Keratinocyte (primary cell): ENCODE results near the gene TBX6. TPM values are rescaled to one million over a fixed set of nuclear protein-coding genes. Genes with fewer than 3 reads are reported as not detected.
"Not testable (repeated sequence)": the region's sequence is repeated elsewhere in the genome, so short reads cannot be mapped to it uniquely, and the experiment has no call there.

Experiments used
- DNase-seq: peaks from one replicate; pipeline ENCODE4 v3.0.0-alpha.2; 2011; ENCODE audit warnings: low read depth, missing footprints, low spot score
- FAIRE-seq: peaks from 2 replicates; lab custom pipeline; 2011; peaks lifted over from hg19 to GRCh38; lab: Jason Lieb, UNC
- H2AFZ ChIP-seq: 2 replicates; pipeline ENCODE4 v1.6.0; 2012; ENCODE audit warnings: low read length, control low read depth, inconsistent platforms; ENCODE audit not compliant: control insufficient read depth
- H3K27ac ChIP-seq: 2 replicates; pipeline ENCODE4 v1.5.1; 2011; ENCODE audit warnings: low read length; ENCODE audit not compliant: control insufficient read depth, insufficient read depth
- H3K27me3 ChIP-seq: 3 replicates; pipeline ENCODE4 v1.6.0; 2011; ENCODE audit warnings: low read length; ENCODE audit not compliant: control insufficient read depth, insufficient read depth; ENCODE audit errors: extremely low read depth
- H3K36me3 ChIP-seq, 2 experiments: 2 replicates in 1 of 2; 3 replicates in 1 of 2; pipeline ENCODE4 v1.5.1; 2011; ENCODE audit warnings: low read length in 2 of 2, mild to moderate bottlenecking in 1 of 2; ENCODE audit not compliant: control insufficient read depth in 2 of 2, insufficient read depth in 2 of 2; ENCODE audit errors: extremely low read depth in 1 of 2
- H3K4me1 ChIP-seq: 3 replicates; pipeline ENCODE4 v1.5.1; 2011; ENCODE audit warnings: low read length; ENCODE audit not compliant: control insufficient read depth, insufficient read depth; ENCODE audit errors: extremely low read depth
- H3K4me2 ChIP-seq: 3 replicates; pipeline ENCODE4 v1.6.0; 2011; ENCODE audit warnings: low read depth, low read length; ENCODE audit not compliant: control insufficient read depth, insufficient read depth; ENCODE audit errors: extremely low read depth
- H3K4me3 ChIP-seq, 3 experiments: fragments of 200-600 bp in 1 of 3; sonication (generic) in 1 of 3; 2 replicates in 2 of 3; 3 replicates in 1 of 3; pipeline ENCODE4 v1.5.1; 2011 to 2016; ENCODE audit warnings: low read length in 3 of 3, mild to moderate bottlenecking in 3 of 3, control low read depth in 2 of 3, inconsistent platforms in 1 of 3, low read depth in 1 of 3, mixed read lengths in 1 of 3, mixed run types in 1 of 3, moderate library complexity in 1 of 3; ENCODE audit not compliant: control insufficient read depth in 2 of 3, insufficient read depth in 2 of 3; ENCODE audit errors: extremely low read depth in 1 of 3
- H3K79me2 ChIP-seq: 2 replicates; pipeline ENCODE4 v1.6.0; 2012; ENCODE audit warnings: low read length; ENCODE audit not compliant: control insufficient read depth, insufficient read depth
- H3K9ac ChIP-seq: 3 replicates; pipeline ENCODE4 v1.6.0; 2011; ENCODE audit warnings: low read length; ENCODE audit not compliant: control insufficient read depth, insufficient read depth; ENCODE audit errors: extremely low read depth
- H3K9me1 ChIP-seq: 3 replicates; pipeline ENCODE4 v1.6.0; 2011; ENCODE audit warnings: low read length; ENCODE audit not compliant: control insufficient read depth, insufficient read depth; ENCODE audit errors: extremely low read depth
- H3K9me3 ChIP-seq: 2 replicates; pipeline ENCODE4 v1.5.1; 2012; ENCODE audit warnings: low read depth, low read length; ENCODE audit not compliant: control insufficient read depth
- H4K20me1 ChIP-seq: 3 replicates; pipeline ENCODE4 v1.6.0; 2011; ENCODE audit warnings: low read length; ENCODE audit not compliant: control insufficient read depth, insufficient read depth; ENCODE audit errors: extremely low read depth
- CTCF ChIP-seq, 3 experiments: IDR thresholded peaks in 1 of 3; conservative IDR thresholded peaks in 1 of 3; optimal IDR thresholded peaks in 1 of 3; 2 replicates in 2 of 3; 3 replicates in 1 of 3; pipeline versions ENCODE3 to v1.5.1; 2011; ENCODE audit warnings: low read length in 3 of 3, mild to moderate bottlenecking in 3 of 3, moderate library complexity in 2 of 3, control low read depth in 1 of 3, inconsistent platforms in 1 of 3; ENCODE audit not compliant: insufficient read depth in 2 of 3; ENCODE audit errors: extremely low read depth in 1 of 3
- EZH2 ChIP-seq: IDR thresholded peaks from one replicate; pipeline ENCODE4 v1.6.1; 2012; ENCODE audit warnings: inconsistent platforms, mild to moderate bottlenecking, low read length, moderate library complexity
- dilution Hi-C: fragments of 300-500 bp; cut with MboI; formaldehyde crosslinking; loops from one replicate; pipeline ENCODE4 v1.7.0; 2020; ENCODE audit warnings: low sequenced_read_pairs; ENCODE audit not compliant: extremely low pct_ligation_motif_present
- polyA plus RNA-seq, 5 experiments: library from polyadenylated mRNA; depleted of rRNA in 3 of 5; stranded (reverse) in 3 of 5; stranded (forward) in 1 of 5; unstranded in 1 of 5; fragments of >200 nt; gene quantifications; 1 replicate in 1 of 5; 2 replicates in 3 of 5; 3 replicates in 1 of 5; pipeline versions ENCODE4 v1.2.1 to v1.2.3, GENCODE V29; 2011 to 2012; ENCODE audit warnings: missing spikeins in 2 of 5, low read depth in 1 of 5, low replicate concordance in 1 of 5

The TBX6 gene
- polyA plus RNA-seq, 1 donor (not counting 4 experiments of a cell fraction or from before 2014, with no cell fraction given), result 0.18 TPM

- Histone ChIP-seq H3K4me1 (peaks cover 10% of the 10 kb centered on the region), H3K27me3 (no peaks in the 10 kb centered on the region), H3K27ac (no peak overlapping the region), H2AFZ (no peak overlapping the region), H4K20me1 (no peaks in the 10 kb centered on the region), H3K36me3 (peaks cover 0 to 6% of the 10 kb centered on the region in 2 experiments), H3K4me3 (no peak overlapping the region), H3K9me1 (no peaks in the 10 kb centered on the region), H3K4me2 (no peak overlapping the region), H3K9ac (no peak overlapping the region), H3K9me3 (no peaks in the 10 kb centered on the region), H3K79me2 (no peaks in the 10 kb centered on the region)
- TF ChIP-seq EZH2 (no peak), CTCF (optimal IDR thresholded peaks at IDR 0.05 in 1 of 3, IDR thresholded peaks at IDR 0.05 in 1 of 3, conservative IDR thresholded peaks at IDR 0.05 in 1 of 3; ENCODE audit: extremely low read depth in 1 of 3, insufficient read depth in 2 of 3, low read length in 3 of 3) (no peak)
- DNase-seq (no peak), FAIRE-seq (no peak)
- dilution Hi-C loops, result no loop called here
Observed at GRCh38 chr16:30115238-30115637, 23.5 kb upstream of the TBX6 start.

GRCh38 chr16:30114833-30115232 lies 23.1 kb upstream of the TBX6 start:
- dilution Hi-C loops, H2AFZ ChIP-seq, FAIRE-seq, H3K27me3 ChIP-seq, H3K4me2 ChIP-seq, H3K4me3 ChIP-seq, H4K20me1 ChIP-seq, H3K36me3 ChIP-seq, H3K9me1 ChIP-seq, H3K9me3 ChIP-seq, H3K9ac ChIP-seq, DNase-seq, H3K27ac ChIP-seq, H3K79me2 ChIP-seq: not testable (repeated sequence)
- H3K4me1 ChIP-seq, result peaks cover 10% of the 10 kb centered on the region

GRCh38 chr16:30114411-30114810 lies 22.7 kb upstream of the TBX6 start:
- DNase-seq, result no peak

More at GRCh38 chr16:30114411-30114810, 22.7 kb upstream of the TBX6 start:
- Histone ChIP-seq H3K36me3 (peaks cover 0 to 6% of the 10 kb centered on the region in 2 experiments), H3K27me3 (no peaks in the 10 kb centered on the region), H3K27ac (no peak overlapping the region), H3K4me3 (no peak overlapping the region), H3K9me3 (no peaks in the 10 kb centered on the region), H3K79me2 (no peaks in the 10 kb centered on the region), H3K9ac (no peak overlapping the region), H3K4me2 (no peak overlapping the region), H2AFZ (no peak overlapping the region), H3K9me1 (no peaks in the 10 kb centered on the region), H4K20me1 (no peaks in the 10 kb centered on the region), H3K4me1 (peaks cover 10% of the 10 kb centered on the region)
- TF ChIP-seq CTCF (optimal IDR thresholded peaks at IDR 0.05 in 1 of 3, IDR thresholded peaks at IDR 0.05 in 1 of 3, conservative IDR thresholded peaks at IDR 0.05 in 1 of 3; ENCODE audit: extremely low read depth in 1 of 3, insufficient read depth in 2 of 3, low read length in 3 of 3), result no peak
- no peak for TF ChIP-seq EZH2
- dilution Hi-C loops, result no loop called here
- FAIRE-seq, result no peak
